ENCODE data around the gene MYBPC3. TPM values are rescaled to one million over a fixed set of nuclear protein-coding genes. Genes with fewer than 3 reads are reported as not detected.

The MYBPC3 gene
- total RNA-seq, 1 experiment from 2014 or later: 0.07 TPM

DNA sequence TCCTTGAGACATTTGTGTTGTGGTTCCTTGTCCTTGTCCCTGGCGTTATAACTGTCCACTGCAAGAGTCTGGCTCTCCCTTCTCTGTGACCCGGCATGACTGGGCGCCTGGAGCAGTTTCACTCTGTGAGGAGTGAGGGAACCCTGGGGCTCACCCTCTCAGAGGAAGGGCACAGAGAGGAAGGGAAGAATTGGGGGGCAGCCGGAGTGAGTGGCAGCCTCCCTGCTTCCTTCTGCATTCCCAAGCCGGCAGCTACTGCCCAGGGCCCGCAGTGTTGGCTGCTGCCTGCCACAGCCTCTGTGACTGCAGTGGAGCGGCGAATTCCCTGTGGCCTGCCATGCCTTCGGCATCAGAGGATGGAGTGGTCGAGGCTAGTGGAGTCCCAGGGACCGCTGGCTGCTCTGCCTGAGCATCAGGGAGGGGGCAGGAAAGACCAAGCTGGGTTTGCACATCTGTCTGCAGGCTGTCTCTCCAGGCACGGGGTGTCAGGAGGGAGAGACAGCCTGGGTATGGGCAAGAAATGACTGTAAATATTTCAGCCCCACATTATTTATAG, 23.0 kb downstream of the MYBPC3 start:
- Mint-ChIP-seq H3K4me1 (no peaks in the 10 kb centered on the region), H3K4me3 (no peak overlapping the region), H3K27ac (no peak overlapping the region), H3K9me3 (no peaks in the 10 kb centered on the region), H3K27me3 (ENCODE audit: low read depth) (no peaks in the 10 kb centered on the region), H3K36me3 (peaks cover 13% of the 10 kb centered on the region)
- ChIA-PET POLR2A (no interaction called here), CTCF (interaction anchor here (0.5 to 1.7 kb wide), 5 partner anchors 15 to 302 kb away, joined by 3 to 7 read pairs (median 4); no protein-coding TSS in a partner anchor)
- no peak for ATAC-seq
- TF ChIP-seq OVOL2 (CRISPR knock-in tag; IDR thresholded peaks at IDR 0.05; ENCODE audit: borderline replicate concordance) (no peak), HMGA2 (CRISPR knock-in tag; IDR thresholded peaks at IDR 0.05) (no peak), TEAD4 (CRISPR knock-in tag; IDR thresholded peaks at IDR 0.05) (no peak), IRF2 (CRISPR knock-in tag; IDR thresholded peaks at IDR 0.05; ENCODE audit: borderline replicate concordance, low read depth) (no peak), ELF4 (CRISPR knock-in tag; IDR thresholded peaks at IDR 0.05; ENCODE audit: low read depth) (no peak), PRRX2 (CRISPR knock-in tag; IDR thresholded peaks at IDR 0.05) (no peak)
- TF ChIP-seq, protein P1, sequence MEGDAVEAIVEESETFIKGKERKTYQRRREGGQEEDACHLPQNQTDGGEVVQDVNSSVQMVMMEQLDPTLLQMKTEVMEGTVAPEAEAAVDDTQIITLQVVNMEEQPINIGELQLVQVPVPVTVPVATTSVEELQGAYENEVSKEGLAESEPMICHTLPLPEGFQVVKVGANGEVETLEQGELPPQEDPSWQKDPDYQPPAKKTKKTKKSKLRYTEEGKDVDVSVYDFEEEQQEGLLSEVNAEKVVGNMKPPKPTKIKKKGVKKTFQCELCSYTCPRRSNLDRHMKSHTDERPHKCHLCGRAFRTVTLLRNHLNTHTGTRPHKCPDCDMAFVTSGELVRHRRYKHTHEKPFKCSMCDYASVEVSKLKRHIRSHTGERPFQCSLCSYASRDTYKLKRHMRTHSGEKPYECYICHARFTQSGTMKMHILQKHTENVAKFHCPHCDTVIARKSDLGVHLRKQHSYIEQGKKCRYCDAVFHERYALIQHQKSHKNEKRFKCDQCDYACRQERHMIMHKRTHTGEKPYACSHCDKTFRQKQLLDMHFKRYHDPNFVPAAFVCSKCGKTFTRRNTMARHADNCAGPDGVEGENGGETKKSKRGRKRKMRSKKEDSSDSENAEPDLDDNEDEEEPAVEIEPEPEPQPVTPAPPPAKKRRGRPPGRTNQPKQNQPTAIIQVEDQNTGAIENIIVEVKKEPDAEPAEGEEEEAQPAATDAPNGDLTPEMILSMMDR (IDR thresholded peaks at IDR 0.05): no peak
- no peak for DNase-seq (ENCODE audit: low spot score)

DNA sequence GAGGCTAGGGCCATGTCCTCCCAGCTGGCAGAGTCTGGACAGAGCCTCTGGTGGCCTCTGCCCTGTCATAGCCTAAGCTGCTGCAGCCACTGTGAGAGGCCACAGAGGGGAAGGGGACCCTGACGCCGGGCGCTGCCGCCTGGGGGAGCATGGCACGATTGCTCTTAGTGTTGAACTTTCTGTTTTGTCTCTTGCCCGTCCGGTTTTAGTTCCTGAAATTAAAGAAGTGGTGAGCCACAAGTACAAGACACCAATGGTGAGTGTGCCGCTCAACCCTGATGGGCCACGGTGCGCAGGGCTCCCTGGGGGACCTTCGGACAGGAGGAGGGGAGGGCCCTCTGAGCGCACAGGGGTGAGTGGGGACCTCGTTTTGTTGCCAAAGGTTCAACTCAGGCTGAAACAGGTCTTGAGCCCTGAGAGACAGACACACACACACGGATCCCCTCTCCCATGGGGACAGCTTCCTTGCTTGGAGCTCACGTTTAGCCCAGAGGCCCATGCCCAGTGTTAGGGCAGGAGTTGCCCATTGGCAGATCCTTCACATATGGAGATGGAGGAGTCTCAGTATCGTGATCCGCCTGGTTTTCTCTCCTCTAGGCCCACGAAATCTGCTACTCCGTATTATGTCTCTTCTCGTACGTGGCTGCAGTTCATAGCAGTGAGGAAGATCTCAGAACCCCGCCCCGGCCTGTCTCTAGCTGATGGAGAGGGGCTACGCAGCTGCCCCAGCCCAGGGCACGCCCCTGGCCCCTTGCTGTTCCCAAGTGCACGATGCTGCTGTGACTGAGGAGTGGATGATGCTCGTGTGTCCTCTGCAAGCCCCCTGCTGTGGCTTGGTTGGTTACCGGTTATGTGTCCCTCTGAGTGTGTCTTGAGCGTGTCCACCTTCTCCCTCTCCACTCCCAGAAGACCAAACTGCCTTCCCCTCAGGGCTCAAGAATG, 23.8 kb downstream of the MYBPC3 start:
- H3K27me3 Mint-ChIP-seq (ENCODE audit: low read depth): no peaks in the 10 kb centered on the region

DNA sequence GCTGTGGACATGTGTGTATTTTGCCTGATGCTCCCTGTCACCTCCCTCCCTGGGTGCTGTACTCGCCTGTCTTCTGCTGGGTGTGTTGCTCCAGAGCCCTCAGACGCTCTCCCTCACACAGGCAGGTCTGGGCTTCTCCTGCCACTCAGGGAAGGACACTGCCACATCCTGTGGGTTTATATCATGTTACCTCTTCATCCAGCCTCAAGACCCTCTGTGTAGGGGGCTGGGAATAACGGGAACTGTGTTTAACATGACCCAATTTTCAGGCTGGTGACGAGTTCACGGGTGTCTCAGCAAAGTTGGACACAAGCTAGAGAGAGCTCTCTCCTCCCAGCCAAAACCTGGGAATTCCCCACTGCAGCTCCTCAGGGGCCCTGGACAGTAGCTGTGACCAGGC, 24.6 kb downstream of the MYBPC3 start:
- CTCF ChIA-PET: interaction anchor here (1.2 to 1.4 kb wide), 2 partner anchors 27 to 68 kb away, joined by 3 to 5 read pairs; no protein-coding TSS in a partner anchor
- no peak overlapping the region for H3K4me3 Mint-ChIP-seq
- H3K27ac Mint-ChIP-seq: 0 out of 2 replicates have a peak overlapping the region, but pooled peaks have one; percentile 76
- H3K9me3 Mint-ChIP-seq: no peaks in the 10 kb centered on the region
- no peak for ATAC-seq
- no peaks in the 10 kb centered on the region for H3K27me3 Mint-ChIP-seq (ENCODE audit: low read depth)
- H3K36me3 Mint-ChIP-seq: peaks cover 17% of the 10 kb centered on the region
- no peaks in the 10 kb centered on the region for H3K4me1 Mint-ChIP-seq
- POLR2A ChIA-PET: no interaction called here
- DNase-seq (ENCODE audit: low spot score): no peak
- TF ChIP-seq KAT7 (CRISPR knock-in tag; IDR thresholded peaks at IDR 0.05; ENCODE audit: borderline replicate concordance) (no peak), ZNF219 (CRISPR knock-in tag; IDR thresholded peaks at IDR 0.05; ENCODE audit: borderline replicate concordance) (no peak), FOXP1 (CRISPR knock-in tag; IDR thresholded peaks at IDR 0.05; ENCODE audit: borderline replicate concordance) (no peak), NFATC4 (CRISPR knock-in tag; IDR thresholded peaks at IDR 0.05) (no peak), FOXK1 (CRISPR knock-in tag; IDR thresholded peaks at IDR 0.05) (no peak), SMAD4 (CRISPR knock-in tag; IDR thresholded peaks at IDR 0.05) (no peak), SOX15 (CRISPR knock-in tag; IDR thresholded peaks at IDR 0.05) (no peak)
- TF ChIP-seq, protein P2, sequence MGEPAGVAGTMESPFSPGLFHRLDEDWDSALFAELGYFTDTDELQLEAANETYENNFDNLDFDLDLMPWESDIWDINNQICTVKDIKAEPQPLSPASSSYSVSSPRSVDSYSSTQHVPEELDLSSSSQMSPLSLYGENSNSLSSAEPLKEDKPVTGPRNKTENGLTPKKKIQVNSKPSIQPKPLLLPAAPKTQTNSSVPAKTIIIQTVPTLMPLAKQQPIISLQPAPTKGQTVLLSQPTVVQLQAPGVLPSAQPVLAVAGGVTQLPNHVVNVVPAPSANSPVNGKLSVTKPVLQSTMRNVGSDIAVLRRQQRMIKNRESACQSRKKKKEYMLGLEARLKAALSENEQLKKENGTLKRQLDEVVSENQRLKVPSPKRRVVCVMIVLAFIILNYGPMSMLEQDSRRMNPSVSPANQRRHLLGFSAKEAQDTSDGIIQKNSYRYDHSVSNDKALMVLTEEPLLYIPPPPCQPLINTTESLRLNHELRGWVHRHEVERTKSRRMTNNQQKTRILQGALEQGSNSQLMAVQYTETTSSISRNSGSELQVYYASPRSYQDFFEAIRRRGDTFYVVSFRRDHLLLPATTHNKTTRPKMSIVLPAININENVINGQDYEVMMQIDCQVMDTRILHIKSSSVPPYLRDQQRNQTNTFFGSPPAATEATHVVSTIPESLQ (CRISPR knock-in tag; IDR thresholded peaks at IDR 0.05): no peak
- TF ChIP-seq, protein P3, sequence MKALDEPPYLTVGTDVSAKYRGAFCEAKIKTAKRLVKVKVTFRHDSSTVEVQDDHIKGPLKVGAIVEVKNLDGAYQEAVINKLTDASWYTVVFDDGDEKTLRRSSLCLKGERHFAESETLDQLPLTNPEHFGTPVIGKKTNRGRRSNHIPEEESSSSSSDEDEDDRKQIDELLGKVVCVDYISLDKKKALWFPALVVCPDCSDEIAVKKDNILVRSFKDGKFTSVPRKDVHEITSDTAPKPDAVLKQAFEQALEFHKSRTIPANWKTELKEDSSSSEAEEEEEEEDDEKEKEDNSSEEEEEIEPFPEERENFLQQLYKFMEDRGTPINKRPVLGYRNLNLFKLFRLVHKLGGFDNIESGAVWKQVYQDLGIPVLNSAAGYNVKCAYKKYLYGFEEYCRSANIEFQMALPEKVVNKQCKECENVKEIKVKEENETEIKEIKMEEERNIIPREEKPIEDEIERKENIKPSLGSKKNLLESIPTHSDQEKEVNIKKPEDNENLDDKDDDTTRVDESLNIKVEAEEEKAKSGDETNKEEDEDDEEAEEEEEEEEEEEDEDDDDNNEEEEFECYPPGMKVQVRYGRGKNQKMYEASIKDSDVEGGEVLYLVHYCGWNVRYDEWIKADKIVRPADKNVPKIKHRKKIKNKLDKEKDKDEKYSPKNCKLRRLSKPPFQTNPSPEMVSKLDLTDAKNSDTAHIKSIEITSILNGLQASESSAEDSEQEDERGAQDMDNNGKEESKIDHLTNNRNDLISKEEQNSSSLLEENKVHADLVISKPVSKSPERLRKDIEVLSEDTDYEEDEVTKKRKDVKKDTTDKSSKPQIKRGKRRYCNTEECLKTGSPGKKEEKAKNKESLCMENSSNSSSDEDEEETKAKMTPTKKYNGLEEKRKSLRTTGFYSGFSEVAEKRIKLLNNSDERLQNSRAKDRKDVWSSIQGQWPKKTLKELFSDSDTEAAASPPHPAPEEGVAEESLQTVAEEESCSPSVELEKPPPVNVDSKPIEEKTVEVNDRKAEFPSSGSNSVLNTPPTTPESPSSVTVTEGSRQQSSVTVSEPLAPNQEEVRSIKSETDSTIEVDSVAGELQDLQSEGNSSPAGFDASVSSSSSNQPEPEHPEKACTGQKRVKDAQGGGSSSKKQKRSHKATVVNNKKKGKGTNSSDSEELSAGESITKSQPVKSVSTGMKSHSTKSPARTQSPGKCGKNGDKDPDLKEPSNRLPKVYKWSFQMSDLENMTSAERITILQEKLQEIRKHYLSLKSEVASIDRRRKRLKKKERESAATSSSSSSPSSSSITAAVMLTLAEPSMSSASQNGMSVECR (CRISPR knock-in tag; IDR thresholded peaks at IDR 0.05; ENCODE audit: borderline replicate concordance): no peak
- TF ChIP-seq, protein P4, sequence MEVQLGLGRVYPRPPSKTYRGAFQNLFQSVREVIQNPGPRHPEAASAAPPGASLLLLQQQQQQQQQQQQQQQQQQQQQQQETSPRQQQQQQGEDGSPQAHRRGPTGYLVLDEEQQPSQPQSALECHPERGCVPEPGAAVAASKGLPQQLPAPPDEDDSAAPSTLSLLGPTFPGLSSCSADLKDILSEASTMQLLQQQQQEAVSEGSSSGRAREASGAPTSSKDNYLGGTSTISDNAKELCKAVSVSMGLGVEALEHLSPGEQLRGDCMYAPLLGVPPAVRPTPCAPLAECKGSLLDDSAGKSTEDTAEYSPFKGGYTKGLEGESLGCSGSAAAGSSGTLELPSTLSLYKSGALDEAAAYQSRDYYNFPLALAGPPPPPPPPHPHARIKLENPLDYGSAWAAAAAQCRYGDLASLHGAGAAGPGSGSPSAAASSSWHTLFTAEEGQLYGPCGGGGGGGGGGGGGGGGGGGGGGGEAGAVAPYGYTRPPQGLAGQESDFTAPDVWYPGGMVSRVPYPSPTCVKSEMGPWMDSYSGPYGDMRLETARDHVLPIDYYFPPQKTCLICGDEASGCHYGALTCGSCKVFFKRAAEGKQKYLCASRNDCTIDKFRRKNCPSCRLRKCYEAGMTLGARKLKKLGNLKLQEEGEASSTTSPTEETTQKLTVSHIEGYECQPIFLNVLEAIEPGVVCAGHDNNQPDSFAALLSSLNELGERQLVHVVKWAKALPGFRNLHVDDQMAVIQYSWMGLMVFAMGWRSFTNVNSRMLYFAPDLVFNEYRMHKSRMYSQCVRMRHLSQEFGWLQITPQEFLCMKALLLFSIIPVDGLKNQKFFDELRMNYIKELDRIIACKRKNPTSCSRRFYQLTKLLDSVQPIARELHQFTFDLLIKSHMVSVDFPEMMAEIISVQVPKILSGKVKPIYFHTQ (CRISPR knock-in tag; IDR thresholded peaks at IDR 0.05): no peak

More for the DNA sequence above, 23.8 kb downstream of the MYBPC3 start:
- ChIA-PET POLR2A (no interaction called here), CTCF (interaction anchor here (1.2 kb wide), 1 partner anchor 26 kb away, joined by 3 read pairs; no protein-coding TSS in a partner anchor)
- no peaks in the 10 kb centered on the region for H3K4me1 Mint-ChIP-seq
- TF ChIP-seq, protein P5, sequence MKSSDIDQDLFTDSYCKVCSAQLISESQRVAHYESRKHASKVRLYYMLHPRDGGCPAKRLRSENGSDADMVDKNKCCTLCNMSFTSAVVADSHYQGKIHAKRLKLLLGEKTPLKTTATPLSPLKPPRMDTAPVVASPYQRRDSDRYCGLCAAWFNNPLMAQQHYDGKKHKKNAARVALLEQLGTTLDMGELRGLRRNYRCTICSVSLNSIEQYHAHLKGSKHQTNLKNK (CRISPR knock-in tag; IDR thresholded peaks at IDR 0.05): no peak
- H3K4me3 Mint-ChIP-seq: no peak overlapping the region
- peaks cover 13% of the 10 kb centered on the region for H3K36me3 Mint-ChIP-seq
- ATAC-seq (no peak), DNase-seq (ENCODE audit: low spot score) (no peak)
- 0 out of 2 replicates have a peak overlapping the region, but pooled peaks have one; percentile 3 for H3K27ac Mint-ChIP-seq
- no peaks in the 10 kb centered on the region for H3K9me3 Mint-ChIP-seq

Measured in WTC11 (cell line).